ENCODE measurements around the gene CEP104.

The CEP104 gene

GRCh38 chr1:3895951-3896325, 38.9 kb upstream of the CEP104 start:
- H3F3A ChIP-seq (ENCODE audit: control insufficient read depth, insufficient read depth), result peaks cover 2% of the 10 kb centered on the region; the same call in 1 of the 2 replicates
- H3K36me3 ChIP-seq (ENCODE audit: control insufficient read depth, low read length), result peaks cover 29% of the 10 kb centered on the region
- no peaks in the 10 kb centered on the region for H3K27me3 ChIP-seq (ENCODE audit: control insufficient read depth, low read length)
- no peaks in the 10 kb centered on the region for H4K20me1 ChIP-seq (ENCODE audit: control insufficient read depth, insufficient read depth, low read depth, low read length)
- no peak overlapping the region for H3K4me2 ChIP-seq (ENCODE audit: low read length)
- H3K79me2 ChIP-seq (ENCODE audit: control insufficient read depth, low read length), result peaks cover 77% of the 10 kb centered on the region
- peaks cover 31% of the 10 kb centered on the region for H3K4me1 ChIP-seq (ENCODE audit: control insufficient read depth, low read length)
- TF ChIP-seq CTCF (IDR thresholded peaks at IDR 0.05; ENCODE audit: low read depth, low read length, poor library complexity, severe bottlenecking) (no peak), EZH2phosphoT487 (IDR thresholded peaks at IDR 0.05; ENCODE audit: borderline replicate concordance, low read length) (no peak)
- H3K9me3 ChIP-seq (ENCODE audit: control insufficient read depth, insufficient read depth, low read length), result no peaks in the 10 kb centered on the region
- no peak overlapping the region for H3K4me3 ChIP-seq (ENCODE audit: low read length)
- no peak overlapping the region for H3K27ac ChIP-seq (ENCODE audit: low read depth, low read length)
- H3K9me2 ChIP-seq (replicated peaks; ENCODE audit: control insufficient read depth, low read length), result no peaks in the 10 kb centered on the region

DNA sequence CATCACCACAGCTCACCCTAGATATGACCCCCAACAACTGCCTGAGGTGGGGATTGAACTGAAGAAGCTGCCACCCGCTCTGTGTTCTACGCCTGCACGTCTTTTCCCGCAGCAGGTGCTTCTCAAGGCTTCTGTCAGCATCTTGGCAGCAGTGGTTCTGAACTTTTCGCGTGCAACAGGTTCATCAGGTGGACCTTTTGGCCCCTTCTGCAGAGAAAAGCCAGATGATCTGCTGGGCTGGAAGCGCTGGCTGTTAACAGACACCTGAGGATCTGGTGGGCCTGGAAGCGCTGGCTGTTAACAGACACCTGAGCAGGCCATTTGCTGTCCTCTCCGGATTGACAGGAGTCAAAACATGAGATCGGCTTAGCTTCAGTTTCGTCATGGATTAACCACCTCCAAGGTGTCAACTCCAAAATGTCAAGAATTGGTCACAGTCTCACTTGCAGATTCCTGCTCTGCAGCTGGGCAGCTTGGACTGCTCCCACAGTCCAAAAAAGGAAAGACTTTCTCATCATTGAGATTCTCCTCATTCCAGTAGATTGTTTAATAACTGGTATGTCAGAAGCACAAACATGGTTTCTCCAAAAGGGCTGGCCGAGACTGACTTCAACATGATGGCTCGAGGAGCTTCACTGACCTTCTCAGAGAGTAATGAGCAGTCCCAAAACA, 38.4 kb upstream of the CEP104 start:
- Histone ChIP-seq H3K27me3 (ENCODE audit: control insufficient read depth, low read length) (no peaks in the 10 kb centered on the region), H3K79me2 (ENCODE audit: control insufficient read depth, low read length) (peaks cover 77% of the 10 kb centered on the region), H4K20me1 (ENCODE audit: control insufficient read depth, insufficient read depth, low read depth, low read length) (no peaks in the 10 kb centered on the region), H3K4me3 (ENCODE audit: low read length) (no peak overlapping the region), H3K27ac (ENCODE audit: low read depth, low read length) (no peak overlapping the region), H3K9me2 (replicated peaks; ENCODE audit: control insufficient read depth, low read length) (no peaks in the 10 kb centered on the region), H3K9me3 (ENCODE audit: control insufficient read depth, insufficient read depth, low read length) (no peaks in the 10 kb centered on the region), H3F3A (ENCODE audit: control insufficient read depth, insufficient read depth) (peaks cover 2% of the 10 kb centered on the region; the same call in 1 of the 2 replicates), H3K4me1 (ENCODE audit: control insufficient read depth, low read length) (peaks cover 31% of the 10 kb centered on the region), H3K4me2 (ENCODE audit: low read length) (no peak overlapping the region), H3K36me3 (ENCODE audit: control insufficient read depth, low read length) (peaks cover 34% of the 10 kb centered on the region)
- TF ChIP-seq CTCF (IDR thresholded peaks at IDR 0.05; ENCODE audit: low read depth, low read length, poor library complexity, severe bottlenecking) (no peak), EZH2phosphoT487 (IDR thresholded peaks at IDR 0.05; ENCODE audit: borderline replicate concordance, low read length) (no peak)

GRCh38 chr1:3894626-3895278, 37.7 kb upstream of the CEP104 start:
- H3K36me3 ChIP-seq (ENCODE audit: control insufficient read depth, low read length), result peaks cover 40% of the 10 kb centered on the region
- no peaks in the 10 kb centered on the region for H4K20me1 ChIP-seq (ENCODE audit: control insufficient read depth, insufficient read depth, low read depth, low read length)
- peaks cover 75% of the 10 kb centered on the region for H3K79me2 ChIP-seq (ENCODE audit: control insufficient read depth, low read length)

More at GRCh38 chr1:3894626-3895278, 37.7 kb upstream of the CEP104 start:
- Histone ChIP-seq H3K27ac (ENCODE audit: low read depth, low read length) (no peak overlapping the region), H3K9me2 (replicated peaks; ENCODE audit: control insufficient read depth, low read length) (no peaks in the 10 kb centered on the region), H3K4me3 (ENCODE audit: low read length) (no peak overlapping the region), H3K4me1 (ENCODE audit: control insufficient read depth, low read length) (peaks cover 31% of the 10 kb centered on the region), H3K9me3 (ENCODE audit: control insufficient read depth, insufficient read depth, low read length) (no peaks in the 10 kb centered on the region), H3F3A (ENCODE audit: control insufficient read depth, insufficient read depth) (peaks cover 2% of the 10 kb centered on the region; the same call in 1 of the 2 replicates), H3K4me2 (ENCODE audit: low read length) (no peak overlapping the region), H3K27me3 (ENCODE audit: control insufficient read depth, low read length) (no peaks in the 10 kb centered on the region)
- no peak for TF ChIP-seq CTCF (IDR thresholded peaks at IDR 0.05; ENCODE audit: low read depth, low read length, poor library complexity, severe bottlenecking)
- TF ChIP-seq EZH2phosphoT487 (IDR thresholded peaks at IDR 0.05; ENCODE audit: borderline replicate concordance, low read length), result no peak

Measured in DOHH2 (cell line).